Subcutaneous abdominal adipose tissue (tissue), 5 donors: ENCODE data around the gene S100A2.
"Not testable (repeated sequence)": the region's sequence is repeated elsewhere in the genome, so short reads cannot be mapped to it uniquely, and the experiment has no call there.

Experiments used
- H3K27ac ChIP-seq: one replicate; pipeline ENCODE4 v1.7.0; 2013; ENCODE audit warnings: low read depth, mild to moderate bottlenecking, inconsistent platforms, low read length, moderate library complexity
- H3K27me3 ChIP-seq, 5 donors: one replicate each; pipeline ENCODE4 v1.7.0; 2013; ENCODE audit warnings: low read length in 5 of 5, inconsistent platforms in 1 of 5; ENCODE audit not compliant: control insufficient read depth in 5 of 5, insufficient read depth in 4 of 5
- H3K36me3 ChIP-seq, 5 donors: one replicate each; pipeline ENCODE4 v1.7.0; 2013; ENCODE audit warnings: low read length in 5 of 5; ENCODE audit not compliant: control insufficient read depth in 5 of 5, insufficient read depth in 5 of 5
- H3K4me1 ChIP-seq, 5 donors: one replicate each; pipeline ENCODE4 v1.7.0; 2013; ENCODE audit warnings: low read length in 5 of 5, mild to moderate bottlenecking in 3 of 5, moderate library complexity in 1 of 5; ENCODE audit not compliant: control insufficient read depth in 5 of 5, insufficient read depth in 5 of 5
- H3K4me3 ChIP-seq, 5 donors: one replicate each; pipeline ENCODE4 v1.7.0; 2013; ENCODE audit warnings: low read length in 5 of 5, low read depth in 1 of 5
- H3K9ac ChIP-seq, 5 donors: one replicate each; pipeline ENCODE4 v1.7.0; 2013; ENCODE audit warnings: low read length in 5 of 5, mild to moderate bottlenecking in 4 of 5, moderate library complexity in 3 of 5
- H3K9me3 ChIP-seq, 5 donors: one replicate each; pipeline ENCODE4 v1.7.0; 2013; ENCODE audit warnings: low read length in 5 of 5; ENCODE audit not compliant: control insufficient read depth in 5 of 5
- donor health status: healthy.
- donor health status: healthy.
- donor health status: healthy.
- donor health status: healthy.
- donor health status: healthy.

The S100A2 gene

GRCh38 chr1:153568367-153569099, 2.9 kb upstream of the S100A2 start:
- Histone ChIP-seq H3K9ac (peak overlapping the region in 4 of 5 donors; percentile 15 to 68 (median 60)), H3K36me3 (no peaks in the 10 kb centered on the region), H3K4me3 (peak overlapping the region; percentile 51 to 74 (median 53)), H3K27me3 (no peaks in the 10 kb centered on the region), H3K27ac (peak overlapping the region; percentile 48), H3K9me3 (no peaks in the 10 kb centered on the region), H3K4me1 (peaks cover 16 to 50% (median 46%) of the 10 kb centered on the region in 5 donors)

- H3K36me3 ChIP-seq: no peaks in the 10 kb centered on the region
- H3K27me3 ChIP-seq: no peaks in the 10 kb centered on the region
- H3K4me1 ChIP-seq: peaks cover 16 to 44% (median 39%) of the 10 kb centered on the region in 5 donors
- peak overlapping the region in 4 of 5 donors; percentile 53 to 68 (median 63) for H3K9ac ChIP-seq
- H3K9me3 ChIP-seq: no peaks in the 10 kb centered on the region
- H3K27ac ChIP-seq: peak overlapping the region; percentile 48
- H3K4me3 ChIP-seq: peak overlapping the region; percentile 33 to 74 (median 53)
These were observed 2.1 kb upstream of the S100A2 start for GRCh38 chr1:153567621-153568366.

- Histone ChIP-seq H3K4me3 (peak overlapping the region in 1 of 5 donors; percentile 30), H3K27me3 (no peaks in the 10 kb centered on the region), H3K4me1 (peaks cover 11 to 43% (median 34%) of the 10 kb centered on the region in 5 donors), H3K9me3 (no peaks in the 10 kb centered on the region), H3K9ac (peak overlapping the region in 4 of 5 donors; percentile 8 to 68 (median 64)), H3K36me3 (no peaks in the 10 kb centered on the region), H3K27ac (peak overlapping the region; percentile 92)
These were observed 1.0 kb upstream of the S100A2 start for GRCh38 chr1:153566414-153567371.

DNA sequence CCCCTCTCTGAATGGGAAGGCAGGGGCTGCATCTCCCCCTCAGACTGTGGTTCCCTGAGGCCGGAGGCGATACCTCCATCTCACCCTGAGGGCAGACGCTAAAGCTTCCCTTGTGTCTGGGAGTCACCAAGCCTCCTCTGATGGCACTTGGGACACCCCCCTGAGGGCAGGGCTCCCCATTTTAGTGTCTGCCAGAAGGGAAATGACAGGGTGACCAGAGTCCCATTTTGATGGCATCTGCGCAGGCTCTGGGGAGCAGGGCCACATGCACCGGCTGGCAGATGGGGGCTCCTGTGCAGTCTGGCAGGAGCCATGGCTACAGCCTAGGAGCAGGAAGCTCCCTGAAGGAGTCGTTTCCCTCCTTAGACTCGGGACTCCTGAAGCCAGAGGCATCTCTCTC, 1.7 kb downstream of the S100A2 start:
- Histone ChIP-seq H3K9me3 (no peaks in the 10 kb centered on the region), H3K27ac (no peak overlapping the region), H3K36me3 (no peaks in the 10 kb centered on the region), H3K9ac (no peak overlapping the region), H3K4me3 (no peak overlapping the region), H3K4me1 (peaks cover 11 to 42% (median 34%) of the 10 kb centered on the region in 5 donors), H3K27me3 (no peaks in the 10 kb centered on the region)

- no peak overlapping the region for H3K27ac ChIP-seq
These were observed 2.2 kb downstream of the S100A2 start for GRCh38 chr1:153563483-153563901.

GRCh38 chr1:153562021-153562420, 3.6 kb downstream of the S100A2 start:
- H3K9ac ChIP-seq, H3K36me3 ChIP-seq, H3K9me3 ChIP-seq, H3K4me3 ChIP-seq, H3K27me3 ChIP-seq, H3K27ac ChIP-seq: not testable (repeated sequence)
- H3K4me1 ChIP-seq: peaks cover 10 to 24% (median 18%) of the 10 kb centered on the region in 5 donors

More at GRCh38 chr1:153563483-153563901, 2.2 kb downstream of the S100A2 start:
- H3K9ac ChIP-seq: no peak overlapping the region
- H3K27me3 ChIP-seq: no peaks in the 10 kb centered on the region
- H3K4me1 ChIP-seq: peaks cover 11 to 37% (median 30%) of the 10 kb centered on the region in 5 donors
- no peaks in the 10 kb centered on the region for H3K36me3 ChIP-seq
- no peaks in the 10 kb centered on the region for H3K9me3 ChIP-seq
- H3K4me3 ChIP-seq: no peak overlapping the region

DNA sequence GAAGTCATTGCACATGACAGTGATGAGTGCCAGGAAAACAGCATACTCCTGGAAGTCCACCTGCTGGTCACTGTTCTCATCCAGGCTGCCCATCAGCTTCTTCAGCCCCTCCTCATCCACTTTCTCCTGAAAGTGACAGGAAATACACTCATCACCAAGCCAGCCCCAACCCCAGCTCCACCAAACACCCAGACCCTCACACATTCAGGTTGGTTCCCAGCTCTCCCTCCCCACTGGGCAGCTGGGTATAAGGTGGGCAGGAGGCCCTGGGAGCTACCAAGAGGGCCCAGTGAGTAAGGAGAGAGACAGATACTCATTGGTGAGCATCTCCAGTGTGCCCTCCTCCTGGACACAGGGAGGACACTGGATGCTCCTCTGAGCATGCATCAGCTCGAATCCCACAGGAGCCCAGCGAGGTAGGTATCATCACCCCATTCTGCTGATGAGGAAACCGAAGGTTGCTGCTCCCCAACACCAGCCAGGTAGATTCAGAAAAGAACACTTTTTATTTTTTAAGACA, 4.1 kb downstream of the S100A2 start:
- no peak overlapping the region for H3K27ac ChIP-seq
- peaks cover 5 to 19% (median 13%) of the 10 kb centered on the region in 5 donors for H3K4me1 ChIP-seq
- no peaks in the 10 kb centered on the region for H3K36me3 ChIP-seq
- H3K27me3 ChIP-seq: no peaks in the 10 kb centered on the region
- no peak overlapping the region for H3K9ac ChIP-seq
- H3K9me3 ChIP-seq: no peaks in the 10 kb centered on the region
- no peak overlapping the region for H3K4me3 ChIP-seq

DNA sequence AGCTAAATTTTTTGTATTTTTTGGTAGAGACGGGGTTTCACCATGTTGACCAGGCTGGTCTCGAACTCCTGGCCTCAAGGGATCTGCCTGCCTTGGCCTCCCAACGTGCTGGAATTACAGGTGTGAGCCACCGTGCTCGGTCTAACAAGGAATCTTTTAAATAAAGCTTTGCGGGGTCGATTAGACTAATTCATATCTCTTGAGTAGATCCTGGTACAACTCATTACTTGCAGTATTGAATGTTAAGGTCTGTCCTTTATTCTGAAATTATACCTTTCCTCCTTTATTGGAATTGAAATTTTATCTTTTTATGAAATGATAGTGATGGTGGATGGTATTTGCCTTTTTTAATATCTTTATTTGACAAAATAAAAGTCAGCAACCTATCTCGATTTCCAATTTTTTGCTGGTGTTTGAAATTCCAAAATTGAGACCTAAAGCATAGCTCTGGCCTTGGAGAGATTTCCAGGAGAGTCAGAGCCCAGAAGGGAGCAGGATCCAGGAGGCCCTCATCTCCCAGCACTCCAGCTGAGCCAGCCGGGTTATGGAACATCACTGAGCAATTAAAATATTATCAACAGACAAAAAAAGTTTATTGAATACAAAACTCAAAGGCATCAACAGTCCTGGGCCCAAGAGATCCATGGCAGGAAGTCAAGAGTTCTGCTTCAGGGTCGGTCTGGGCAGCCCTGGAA, 4.7 kb downstream of the S100A2 start:
- peaks cover 2 to 13% (median 8%) of the 10 kb centered on the region in 5 donors for H3K4me1 ChIP-seq
- H3K9me3 ChIP-seq: no peaks in the 10 kb centered on the region
- no peak overlapping the region for H3K27ac ChIP-seq
- no peaks in the 10 kb centered on the region for H3K27me3 ChIP-seq
- H3K4me3 ChIP-seq: no peak overlapping the region
- no peaks in the 10 kb centered on the region for H3K36me3 ChIP-seq
- H3K9ac ChIP-seq: no peak overlapping the region

- H3K9ac ChIP-seq: no peak overlapping the region
- no peaks in the 10 kb centered on the region for H3K9me3 ChIP-seq
- H3K27ac ChIP-seq: no peak overlapping the region
- H3K4me3 ChIP-seq: no peak overlapping the region
- no peaks in the 10 kb centered on the region for H3K27me3 ChIP-seq
- H3K4me1 ChIP-seq: peaks cover 0 to 6% (median 2%) of the 10 kb centered on the region in 5 donors
- H3K36me3 ChIP-seq: no peaks in the 10 kb centered on the region
These were observed 5.4 kb downstream of the S100A2 start for GRCh38 chr1:153560241-153560640.
